HG03565 (cell line): Measurements from ENCODE around the gene ZDHHC20.

Experiments
- ATAC-seq: cut with Tn5 transposase; IDR thresholded peaks from one replicate; pipeline ENCODE4 v1.9.1; 2021; ENCODE audit warnings: mild to moderate bottlenecking, moderate library complexity; ENCODE audit not compliant: unreplicated experiment

Gene ZDHHC20

GRCh38 chr13:21328836-21329477 is 130.1 kb downstream of the ZDHHC20 start:
- ATAC-seq, result peak; percentile 20

GRCh38 chr13:21328201-21328600 is 130.9 kb downstream of the ZDHHC20 start:
- ATAC-seq, result no peak

GRCh38 chr13:21326155-21327031 is 132.7 kb downstream of the ZDHHC20 start:
- no peak for ATAC-seq

GRCh38 chr13:21324803-21325202 is 134.3 kb downstream of the ZDHHC20 start:
- no peak for ATAC-seq

GRCh38 chr13:21322988-21323387 is 136.1 kb downstream of the ZDHHC20 start:
- ATAC-seq, result no peak
